ENCODE data around the gene ASB1. TPM values are rescaled to one million over a fixed set of nuclear protein-coding genes. Genes with fewer than 3 reads are reported as not detected.

Gene ASB1
- total and polyA plus RNA-seq, 10 of the 15 experiments (the other 5 are each of a cell fraction or from before 2014, with no cell fraction given): 5.2 to 31.2 (median 25.8) TPM

DNA sequence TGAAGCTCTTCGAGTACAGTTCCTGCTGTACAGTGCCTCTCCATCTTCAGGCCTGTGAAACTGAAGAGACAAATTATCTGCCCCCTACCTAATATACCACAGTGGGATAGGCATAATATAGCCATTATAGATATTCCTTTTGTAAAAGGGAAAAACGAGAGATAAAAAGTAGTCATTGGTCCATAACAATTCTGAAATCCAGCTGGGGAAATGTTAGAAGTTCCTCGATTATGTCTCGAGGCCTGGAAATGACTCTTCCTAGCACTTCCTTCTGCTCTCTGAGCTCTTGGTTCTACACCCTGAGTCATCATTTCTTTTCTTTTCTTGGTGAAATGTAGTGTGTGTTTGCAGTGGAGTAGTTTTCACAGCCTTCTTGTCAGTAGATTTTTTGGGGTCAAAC lies 51.5 kb downstream of the ASB1 start:
- Histone ChIP-seq H3K27me3 (replicated peaks in 1 of 2; ENCODE audit: control insufficient read depth in 2 of 2, insufficient read depth in 2 of 2, low read length in 1 of 2) (no peaks in the 10 kb centered on the region), H4K20me1 (ENCODE audit: control insufficient read depth, insufficient read depth) (no peaks in the 10 kb centered on the region), H3K27ac (ENCODE audit: control insufficient read depth, insufficient read depth) (no peak overlapping the region), H3K4me1 (ENCODE audit: control insufficient read depth, insufficient read depth, low read length) (no peaks in the 10 kb centered on the region), H3K4me3 (no peak overlapping the region), H3K4me2 (ENCODE audit: control insufficient read depth, insufficient read depth) (no peak overlapping the region), H3K9ac (ENCODE audit: control insufficient read depth, insufficient read depth, low read length) (no peak overlapping the region), H3K9me3 (replicated peaks; ENCODE audit: control insufficient read depth, insufficient read depth, low read length) (no peaks in the 10 kb centered on the region; the same call in 2 of the 3 replicates), H2AFZ (ENCODE audit: control insufficient read depth, low read depth, low read length) (no peak overlapping the region), H3K79me2 (ENCODE audit: control insufficient read depth, insufficient read depth, low read length) (no peaks in the 10 kb centered on the region), H3K36me3 (ENCODE audit: control insufficient read depth in 2 of 2, insufficient read depth in 2 of 2, low read length in 1 of 2) (no peaks in the 10 kb centered on the region)
- ChIA-PET POLR2A (no interaction called here), SMC1A (ENCODE audit: uncharacterized antibody, unreplicated experiment) (interaction anchor here (1.5 kb wide), 1 partner anchor 19 kb away, joined by 3 read pairs; no protein-coding TSS in a partner anchor), RAD21 (ENCODE audit: unreplicated experiment) (no interaction called here), CTCF (no interaction called here)
- in situ Hi-C loops (cut with MboI) (no loop called here), intact Hi-C loops (cut with micrococcal nuclease; ENCODE audit: unreplicated experiment) (no loop called here)
- ATAC-seq (no peak), FAIRE-seq (no peak), DNase-seq (ENCODE audit: low read depth, low spot score) (no peak)
- 57% methylated on average over 4 of the region's 4 CpGs for WGBS (ENCODE audit: insufficient coverage, insufficient replicate concordance, low lambda C conversion rate, missing lambda C conversion rate)
- no TSS peak for BruUV-seq (replicated peaks)
- TF ChIP-seq CHD2 (IDR thresholded peaks at IDR 0.05; ENCODE audit: borderline replicate concordance, low read depth, low read length): no peak
- TF ChIP-seq SPI1 (IDR thresholded peaks at IDR 0.05; ENCODE audit: borderline replicate concordance, insufficient read depth, low read depth, low read length): no peak
- no peak for TF ChIP-seq NRF1 (conservative IDR thresholded peaks at IDR 0.05; ENCODE audit: low read depth, low read length)
- TF ChIP-seq FOXK2 (IDR thresholded peaks at IDR 0.05): no peak
- TF ChIP-seq, protein P1, sequence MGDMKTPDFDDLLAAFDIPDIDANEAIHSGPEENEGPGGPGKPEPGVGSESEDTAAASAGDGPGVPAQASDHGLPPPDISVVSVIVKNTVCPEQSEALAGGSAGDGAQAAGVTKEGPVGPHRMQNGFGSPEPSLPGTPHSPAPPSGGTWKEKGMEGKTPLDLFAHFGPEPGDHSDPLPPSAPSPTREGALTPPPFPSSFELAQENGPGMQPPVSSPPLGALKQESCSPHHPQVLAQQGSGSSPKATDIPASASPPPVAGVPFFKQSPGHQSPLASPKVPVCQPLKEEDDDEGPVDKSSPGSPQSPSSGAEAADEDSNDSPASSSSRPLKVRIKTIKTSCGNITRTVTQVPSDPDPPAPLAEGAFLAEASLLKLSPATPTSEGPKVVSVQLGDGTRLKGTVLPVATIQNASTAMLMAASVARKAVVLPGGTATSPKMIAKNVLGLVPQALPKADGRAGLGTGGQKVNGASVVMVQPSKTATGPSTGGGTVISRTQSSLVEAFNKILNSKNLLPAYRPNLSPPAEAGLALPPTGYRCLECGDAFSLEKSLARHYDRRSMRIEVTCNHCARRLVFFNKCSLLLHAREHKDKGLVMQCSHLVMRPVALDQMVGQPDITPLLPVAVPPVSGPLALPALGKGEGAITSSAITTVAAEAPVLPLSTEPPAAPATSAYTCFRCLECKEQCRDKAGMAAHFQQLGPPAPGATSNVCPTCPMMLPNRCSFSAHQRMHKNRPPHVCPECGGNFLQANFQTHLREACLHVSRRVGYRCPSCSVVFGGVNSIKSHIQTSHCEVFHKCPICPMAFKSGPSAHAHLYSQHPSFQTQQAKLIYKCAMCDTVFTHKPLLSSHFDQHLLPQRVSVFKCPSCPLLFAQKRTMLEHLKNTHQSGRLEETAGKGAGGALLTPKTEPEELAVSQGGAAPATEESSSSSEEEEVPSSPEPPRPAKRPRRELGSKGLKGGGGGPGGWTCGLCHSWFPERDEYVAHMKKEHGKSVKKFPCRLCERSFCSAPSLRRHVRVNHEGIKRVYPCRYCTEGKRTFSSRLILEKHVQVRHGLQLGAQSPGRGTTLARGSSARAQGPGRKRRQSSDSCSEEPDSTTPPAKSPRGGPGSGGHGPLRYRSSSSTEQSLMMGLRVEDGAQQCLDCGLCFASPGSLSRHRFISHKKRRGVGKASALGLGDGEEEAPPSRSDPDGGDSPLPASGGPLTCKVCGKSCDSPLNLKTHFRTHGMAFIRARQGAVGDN (IDR thresholded peaks at IDR 0.05): no peak
- TF ChIP-seq CREB1 (IDR thresholded peaks at IDR 0.05; ENCODE audit: low read depth): no peak
- TF ChIP-seq MTA3 (IDR thresholded peaks at IDR 0.05; ENCODE audit: borderline replicate concordance, low read length): no peak
- no peak for TF ChIP-seq GABPA (IDR thresholded peaks at IDR 0.05; ENCODE audit: low read depth)
- no peak for TF ChIP-seq SIX5 (IDR thresholded peaks at IDR 0.05; ENCODE audit: low read depth, low read length, severe bottlenecking)
- TF ChIP-seq CEBPB (IDR thresholded peaks at IDR 0.05; ENCODE audit: borderline replicate concordance in 1 of 2, low read depth in 2 of 2, low read length in 2 of 2): no peak

All from GM12878 (cell line).